Activated naive CD8-positive, alpha-beta T cell treated with anti-CD3 and anti-CD28 coated beads, Interleukin-2, amount 50 U/mL, for 24 hours (primary cell): Measurements from ENCODE around the gene CHEK2.
"Not testable (repeated sequence)": the region's sequence is repeated elsewhere in the genome, so short reads cannot be mapped to it uniquely, and the experiment has no call there.

Source experiments
- ATAC-seq: fragments of 150-1000 bp; cut with Tn5 transposase; one replicate; pipeline ENCODE4 v1.10.0; 2021
- DNase-seq: peaks from one replicate; pipeline ENCODE4 v3.0.0; 2021
- H3K27ac Mint-ChIP-seq: one replicate; pipeline ENCODE4 v1.8.0; 2021; ENCODE audit warnings: mild to moderate bottlenecking, mixed read lengths
- H3K27me3 Mint-ChIP-seq: one replicate; pipeline ENCODE4 v1.8.0; 2021; ENCODE audit warnings: mixed read lengths
- H3K36me3 Mint-ChIP-seq: one replicate; pipeline ENCODE4 v1.8.0; 2021; ENCODE audit warnings: low read depth, mixed read lengths
- H3K4me1 Mint-ChIP-seq: one replicate; pipeline ENCODE4 v1.8.0; 2021; ENCODE audit warnings: mixed read lengths
- H3K4me3 Mint-ChIP-seq: one replicate; pipeline ENCODE4 v1.8.0; 2021; ENCODE audit warnings: mild to moderate bottlenecking, moderate library complexity, mixed read lengths
- H3K9me3 Mint-ChIP-seq: one replicate; pipeline ENCODE4 v1.8.0; 2021; ENCODE audit warnings: mixed read lengths

The CHEK2 gene

GRCh38 chr22:28728002-28728401 lies 13.6 kb downstream of the CHEK2 start:
- ATAC-seq (no peak), DNase-seq (no peak)
- peaks cover 4% of the 10 kb centered on the region for H3K4me1 Mint-ChIP-seq
- H3K36me3 Mint-ChIP-seq, result peaks cover 14% of the 10 kb centered on the region
- no peaks in the 10 kb centered on the region for H3K27me3 Mint-ChIP-seq
- H3K27ac Mint-ChIP-seq, result no peak overlapping the region
- no peak overlapping the region for H3K4me3 Mint-ChIP-seq
- no peaks in the 10 kb centered on the region for H3K9me3 Mint-ChIP-seq

- H3K9me3 Mint-ChIP-seq, result no peaks in the 10 kb centered on the region
- H3K27ac Mint-ChIP-seq, result no peak overlapping the region
- no peaks in the 10 kb centered on the region for H3K27me3 Mint-ChIP-seq
- no peak overlapping the region for H3K4me3 Mint-ChIP-seq
- peaks cover 8% of the 10 kb centered on the region for H3K4me1 Mint-ChIP-seq
- no peak for ATAC-seq
- no peak for DNase-seq
- H3K36me3 Mint-ChIP-seq, result peaks cover 4% of the 10 kb centered on the region
These were observed 23.6 kb downstream of the CHEK2 start for GRCh38 chr22:28718044-28718443.

GRCh38 chr22:28716686-28717085 lies 24.9 kb downstream of the CHEK2 start:
- H3K27me3 Mint-ChIP-seq, result no peaks in the 10 kb centered on the region
- no peak for DNase-seq
- H3K9me3 Mint-ChIP-seq, result no peaks in the 10 kb centered on the region
- H3K36me3 Mint-ChIP-seq, result peaks cover 4% of the 10 kb centered on the region
- no peak overlapping the region for H3K4me3 Mint-ChIP-seq
- no peak overlapping the region for H3K27ac Mint-ChIP-seq
- peaks cover 8% of the 10 kb centered on the region for H3K4me1 Mint-ChIP-seq
- no peak for ATAC-seq

GRCh38 chr22:28715611-28716010 lies 26.0 kb downstream of the CHEK2 start:
- Mint-ChIP-seq H3K36me3 (peaks cover 4% of the 10 kb centered on the region), H3K9me3 (no peaks in the 10 kb centered on the region), H3K27me3 (no peaks in the 10 kb centered on the region), H3K4me1 (peaks cover 8% of the 10 kb centered on the region), H3K4me3 (no peak overlapping the region), H3K27ac (no peak overlapping the region)
- no peak for ATAC-seq
- DNase-seq, result no peak

- Mint-ChIP-seq H3K9me3 (no peaks in the 10 kb centered on the region), H3K4me3 (no peak overlapping the region), H3K4me1 (peaks cover 8% of the 10 kb centered on the region), H3K36me3 (peaks cover 5% of the 10 kb centered on the region), H3K27ac (no peak overlapping the region), H3K27me3 (no peaks in the 10 kb centered on the region)
- DNase-seq (no peak), ATAC-seq (no peak)
These were observed 27.5 kb downstream of the CHEK2 start for GRCh38 chr22:28714043-28714628.

- H3K4me1 Mint-ChIP-seq, result peaks cover 8% of the 10 kb centered on the region
- DNase-seq, result no peak
- H3K36me3 Mint-ChIP-seq, result peaks cover 4% of the 10 kb centered on the region
These were observed 29.5 kb downstream of the CHEK2 start for GRCh38 chr22:28711820-28712777.

GRCh38 chr22:28711341-28711740 lies 30.3 kb downstream of the CHEK2 start:
- ATAC-seq (no peak), DNase-seq (no peak)
- Mint-ChIP-seq H3K27me3 (no peaks in the 10 kb centered on the region), H3K36me3 (peaks cover 4% of the 10 kb centered on the region), H3K4me1 (peaks cover 12% of the 10 kb centered on the region), H3K27ac (no peak overlapping the region), H3K9me3 (no peaks in the 10 kb centered on the region), H3K4me3 (no peak overlapping the region)

More at GRCh38 chr22:28711820-28712777, 29.5 kb downstream of the CHEK2 start:
- Mint-ChIP-seq H3K27ac (no peak overlapping the region), H3K4me3 (no peak overlapping the region), H3K9me3 (no peaks in the 10 kb centered on the region), H3K27me3 (no peaks in the 10 kb centered on the region)
- no peak for ATAC-seq

- no peaks in the 10 kb centered on the region for H3K9me3 Mint-ChIP-seq
- no peaks in the 10 kb centered on the region for H3K27me3 Mint-ChIP-seq
- no peak for DNase-seq
- no peak for ATAC-seq
- peaks cover 12% of the 10 kb centered on the region for H3K4me1 Mint-ChIP-seq
- peaks cover 4% of the 10 kb centered on the region for H3K36me3 Mint-ChIP-seq
- H3K27ac Mint-ChIP-seq, result no peak overlapping the region
- no peak overlapping the region for H3K4me3 Mint-ChIP-seq
These were observed 30.9 kb downstream of the CHEK2 start for GRCh38 chr22:28710576-28711191.

GRCh38 chr22:28710107-28710506 lies 31.5 kb downstream of the CHEK2 start:
- no peak for ATAC-seq

GRCh38 chr22:28706845-28707244 lies 34.8 kb downstream of the CHEK2 start:
- Mint-ChIP-seq H3K27me3 (no peaks in the 10 kb centered on the region), H3K4me3 (no peak overlapping the region), H3K9me3 (no peaks in the 10 kb centered on the region), H3K27ac (no peak overlapping the region), H3K36me3 (peaks cover 5% of the 10 kb centered on the region), H3K4me1 (peaks cover 4% of the 10 kb centered on the region)
- DNase-seq (no peak), ATAC-seq (no peak)

More at GRCh38 chr22:28710107-28710506, 31.5 kb downstream of the CHEK2 start:
- DNase-seq, result no peak
- no peak overlapping the region for H3K4me3 Mint-ChIP-seq
- H3K27me3 Mint-ChIP-seq, result no peaks in the 10 kb centered on the region
- no peak overlapping the region for H3K27ac Mint-ChIP-seq
- no peaks in the 10 kb centered on the region for H3K9me3 Mint-ChIP-seq
- H3K36me3 Mint-ChIP-seq, result peaks cover 4% of the 10 kb centered on the region
- peaks cover 12% of the 10 kb centered on the region for H3K4me1 Mint-ChIP-seq

- H3K4me1 Mint-ChIP-seq, result peaks cover 4% of the 10 kb centered on the region
- peaks cover 5% of the 10 kb centered on the region for H3K36me3 Mint-ChIP-seq
- H3K27me3 Mint-ChIP-seq, result no peaks in the 10 kb centered on the region
- H3K9me3 Mint-ChIP-seq, result no peaks in the 10 kb centered on the region
- DNase-seq (no peak), ATAC-seq (no peak)
- H3K27ac Mint-ChIP-seq, result no peak overlapping the region
- no peak overlapping the region for H3K4me3 Mint-ChIP-seq
These were observed 38.2 kb downstream of the CHEK2 start for GRCh38 chr22:28703436-28703835.

GRCh38 chr22:28702891-28703290 lies 38.7 kb downstream of the CHEK2 start:
- Mint-ChIP-seq H3K36me3 (peaks cover 6% of the 10 kb centered on the region), H3K4me3 (no peak overlapping the region), H3K27ac (no peak overlapping the region), H3K9me3 (no peaks in the 10 kb centered on the region), H3K4me1 (peaks cover 4% of the 10 kb centered on the region), H3K27me3 (no peaks in the 10 kb centered on the region)
- DNase-seq (no peak), ATAC-seq (no peak)

GRCh38 chr22:28693041-28693760 lies 48.4 kb downstream of the CHEK2 start:
- H3K27ac Mint-ChIP-seq, H3K4me3 Mint-ChIP-seq, ATAC-seq, H3K27me3 Mint-ChIP-seq, H3K4me1 Mint-ChIP-seq, H3K9me3 Mint-ChIP-seq, DNase-seq: not testable (repeated sequence)
- H3K36me3 Mint-ChIP-seq, result peaks cover 15% of the 10 kb centered on the region

- Mint-ChIP-seq H3K27me3 (peaks cover 11% of the 10 kb centered on the region), H3K36me3 (peaks cover 11% of the 10 kb centered on the region)
- H3K27ac Mint-ChIP-seq, ATAC-seq, DNase-seq, H3K4me3 Mint-ChIP-seq, H3K4me1 Mint-ChIP-seq, H3K9me3 Mint-ChIP-seq: not testable (repeated sequence)
These were observed 51.8 kb downstream of the CHEK2 start for GRCh38 chr22:28689796-28690195.
